Trophoblast cell (in vitro differentiated cells and primary cell): ENCODE results near the gene DENND1B.

Experiments
- DNase-seq, 2 donors: peaks; one replicate each; pipeline ENCODE4 v3.0.0-alpha.2; 2016
- H2AFZ ChIP-seq: 2 replicates; pipeline ENCODE4 v1.6.1; 2013; ENCODE audit warnings: low read length, moderate library complexity, mild to moderate bottlenecking; ENCODE audit not compliant: insufficient read depth, poor library complexity
- H2AK5ac ChIP-seq: 2 replicates; pipeline ENCODE4 v1.6.1; 2013; ENCODE audit warnings: mild to moderate bottlenecking, low read length
- H2BK120ac ChIP-seq: 2 replicates; pipeline ENCODE4 v1.6.1; 2013; ENCODE audit warnings: low read length, mild to moderate bottlenecking, moderate library complexity; ENCODE audit not compliant: insufficient read depth, poor library complexity
- H2BK12ac ChIP-seq: 2 replicates; pipeline ENCODE4 v1.6.1; 2013; ENCODE audit warnings: mild to moderate bottlenecking, low read length, moderate library complexity
- H2BK5ac ChIP-seq: 2 replicates; pipeline ENCODE4 v1.6.1; 2013; ENCODE audit warnings: low read length, low read depth, moderate library complexity, mild to moderate bottlenecking; ENCODE audit not compliant: poor library complexity
- H3K14ac ChIP-seq: 2 replicates; pipeline ENCODE4 v1.6.1; 2013; ENCODE audit warnings: mild to moderate bottlenecking, low read length
- H3K18ac ChIP-seq: 2 replicates; pipeline ENCODE4 v1.6.1; 2013; ENCODE audit warnings: mild to moderate bottlenecking, low read length
- H3K23ac ChIP-seq: 2 replicates; pipeline ENCODE4 v1.6.1; 2013; ENCODE audit warnings: low read length
- H3K27ac ChIP-seq: 2 replicates; pipeline ENCODE4 v1.5.1; 2013; ENCODE audit warnings: low read depth, mild to moderate bottlenecking, inconsistent platforms, low read length, moderate library complexity
- H3K27me3 ChIP-seq: 2 replicates; pipeline ENCODE4 v1.6.1; 2013; ENCODE audit warnings: inconsistent platforms, mild to moderate bottlenecking, low read length, moderate library complexity; ENCODE audit not compliant: insufficient read depth
- H3K36me3 ChIP-seq, 2 experiments: 1 replicate in 1 of 2; 2 replicates in 1 of 2; pipeline ENCODE4 v1.6.1; 2013; ENCODE audit warnings: low read length in 2 of 2, mild to moderate bottlenecking in 2 of 2, moderate library complexity in 1 of 2; ENCODE audit not compliant: insufficient read depth in 2 of 2, control insufficient read depth in 1 of 2
- H3K4ac ChIP-seq: 2 replicates; pipeline ENCODE4 v1.6.1; 2013; ENCODE audit warnings: low read depth, mild to moderate bottlenecking, low read length, moderate library complexity
- H3K4me1 ChIP-seq, 2 experiments: 1 replicate in 1 of 2; 2 replicates in 1 of 2; pipeline ENCODE4 v1.6.1; 2013; ENCODE audit warnings: low read length in 2 of 2, mild to moderate bottlenecking in 2 of 2, moderate library complexity in 1 of 2; ENCODE audit not compliant: insufficient read depth in 2 of 2, control insufficient read depth in 1 of 2
- H3K4me2 ChIP-seq: 2 replicates; pipeline ENCODE4 v1.6.1; 2013; ENCODE audit warnings: inconsistent platforms, mild to moderate bottlenecking, low read length, moderate library complexity
- H3K4me3 ChIP-seq: 2 replicates; pipeline ENCODE4 v1.5.1; 2013; ENCODE audit warnings: mild to moderate bottlenecking, low read depth, low read length, inconsistent platforms
- H3K79me1 ChIP-seq: one replicate; pipeline ENCODE4 v1.6.1; 2013; ENCODE audit warnings: low read length
- H3K79me2 ChIP-seq: 2 replicates; pipeline ENCODE4 v1.6.1; 2013; ENCODE audit warnings: low read length, mild to moderate bottlenecking; ENCODE audit not compliant: control insufficient read depth, insufficient read depth, poor library complexity
- H3K9ac ChIP-seq: 2 replicates; pipeline ENCODE4 v1.6.1; 2013; ENCODE audit warnings: mild to moderate bottlenecking, low read length
- H3K9me3 ChIP-seq: 2 replicates; pipeline ENCODE4 v1.6.1; 2013; ENCODE audit warnings: low read depth, mild to moderate bottlenecking, control low read depth, inconsistent platforms, low read length; ENCODE audit not compliant: insufficient read depth
- H4K12ac ChIP-seq: 2 replicates; pipeline ENCODE4 v1.6.1; 2013; ENCODE audit warnings: low read depth, mild to moderate bottlenecking, low read length, moderate library complexity
- H4K8ac ChIP-seq: 2 replicates; pipeline ENCODE4 v1.6.1; 2013; ENCODE audit warnings: low read depth, mild to moderate bottlenecking, low read length, moderate library complexity
- H4K91ac ChIP-seq: one replicate; pipeline ENCODE4 v1.6.1; 2013; ENCODE audit warnings: low read depth, mild to moderate bottlenecking, low read length, moderate library complexity
- WGBS: extraction: QIAGEN DNeasy Blood & Tissue Kit; methylation state at CpG from one replicate; pipeline ENCODE4 v1.1.7; 2013; ENCODE audit warnings: missing lambda C conversion rate; ENCODE audit not compliant: insufficient read length, insufficient coverage; ENCODE audit errors: extremely low coverage; 5-methylcytosine and 5-hydroxymethylcytosine counted together

The DENND1B gene

DNA sequence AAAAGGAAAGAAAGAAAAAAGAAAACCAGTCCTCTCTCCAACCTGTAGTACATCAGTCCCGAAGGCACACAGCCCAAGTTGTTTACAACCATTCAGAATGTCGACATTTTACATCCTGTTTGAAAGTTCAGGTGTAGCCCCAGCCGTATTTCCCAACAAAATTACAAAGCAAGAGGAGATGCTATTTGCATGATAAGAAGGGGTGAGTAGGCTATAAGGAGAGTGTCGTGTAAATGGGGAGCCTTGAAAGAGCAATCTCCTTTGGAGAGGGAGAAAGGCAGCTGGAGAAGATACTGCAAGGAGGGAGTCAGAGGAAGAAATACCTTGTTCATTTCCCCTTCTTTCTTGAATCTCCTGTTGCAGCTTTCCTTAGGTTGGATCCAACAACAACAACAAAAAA, 35.5 kb upstream of the DENND1B start:
- no peak overlapping the region for H2BK5ac ChIP-seq
- H3K9me3 ChIP-seq, result no peaks in the 10 kb centered on the region
- H4K8ac ChIP-seq, result no peak overlapping the region
- H4K12ac ChIP-seq, result no peak overlapping the region
- H2BK120ac ChIP-seq, result no peak overlapping the region
- no peak overlapping the region for H2AFZ ChIP-seq
- no peak overlapping the region for H3K27ac ChIP-seq
- H3K23ac ChIP-seq, result no peak overlapping the region
- no peak overlapping the region for H3K4me3 ChIP-seq
- DNase-seq, result no peak
- no peak overlapping the region for H2BK12ac ChIP-seq
- no peaks in the 10 kb centered on the region for H3K36me3 ChIP-seq
- H3K18ac ChIP-seq, result no peak overlapping the region
- no peak overlapping the region for H3K4ac ChIP-seq
- H3K9ac ChIP-seq, result no peak overlapping the region
- H2AK5ac ChIP-seq, result no peak overlapping the region
- no peak overlapping the region for H4K91ac ChIP-seq
- H3K4me2 ChIP-seq, result no peak overlapping the region
- H3K4me1 ChIP-seq, result no peaks in the 10 kb centered on the region
- H3K14ac ChIP-seq, result no peak overlapping the region
- no CpG with 5 or more reads among the region's 4 CpGs for WGBS
- H3K79me2 ChIP-seq, result no peaks in the 10 kb centered on the region
- H3K79me1 ChIP-seq, result no peaks in the 10 kb centered on the region
- H3K27me3 ChIP-seq, result no peaks in the 10 kb centered on the region

DNA sequence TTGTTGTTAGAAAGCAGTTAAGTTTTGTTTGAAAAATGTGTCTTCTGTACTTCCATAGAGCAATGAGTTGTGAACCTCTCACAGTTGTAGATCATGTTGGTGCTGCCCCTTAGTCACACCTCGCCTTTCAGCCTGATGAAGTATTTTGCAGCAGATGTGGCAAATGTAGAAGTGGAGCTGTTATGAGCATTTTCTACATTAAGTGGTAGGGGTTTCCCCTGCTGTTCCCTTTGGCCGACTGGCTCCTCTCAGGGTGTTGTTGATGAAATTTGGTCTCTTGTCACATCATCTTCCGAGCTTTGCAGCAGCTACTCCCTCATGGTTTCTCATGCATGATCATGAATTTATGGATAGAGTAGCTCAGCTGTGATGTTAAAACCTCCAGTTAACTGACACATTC, 33.6 kb upstream of the DENND1B start:
- no peaks in the 10 kb centered on the region for H3K36me3 ChIP-seq
- H3K9ac ChIP-seq, result no peak overlapping the region
- no peak overlapping the region for H3K27ac ChIP-seq
- H3K9me3 ChIP-seq, result no peaks in the 10 kb centered on the region
- H4K8ac ChIP-seq, result no peak overlapping the region
- no peak overlapping the region for H3K14ac ChIP-seq
- no peak overlapping the region for H2AFZ ChIP-seq
- no peaks in the 10 kb centered on the region for H3K79me1 ChIP-seq
- H3K23ac ChIP-seq, result no peak overlapping the region
- H2BK5ac ChIP-seq, result no peak overlapping the region
- no peaks in the 10 kb centered on the region for H3K4me1 ChIP-seq
- H4K12ac ChIP-seq, result no peak overlapping the region
- no peak overlapping the region for H2BK120ac ChIP-seq
- no peaks in the 10 kb centered on the region for H3K27me3 ChIP-seq
- H2AK5ac ChIP-seq, result no peak overlapping the region
- H3K4me2 ChIP-seq, result no peak overlapping the region
- DNase-seq, result no peak
- no CpG with 5 or more reads among the region's 3 CpGs for WGBS
- no peak overlapping the region for H4K91ac ChIP-seq
- no peaks in the 10 kb centered on the region for H3K79me2 ChIP-seq
- no peak overlapping the region for H2BK12ac ChIP-seq
- H3K4ac ChIP-seq, result no peak overlapping the region
- H3K18ac ChIP-seq, result no peak overlapping the region
- H3K4me3 ChIP-seq, result no peak overlapping the region

DNA sequence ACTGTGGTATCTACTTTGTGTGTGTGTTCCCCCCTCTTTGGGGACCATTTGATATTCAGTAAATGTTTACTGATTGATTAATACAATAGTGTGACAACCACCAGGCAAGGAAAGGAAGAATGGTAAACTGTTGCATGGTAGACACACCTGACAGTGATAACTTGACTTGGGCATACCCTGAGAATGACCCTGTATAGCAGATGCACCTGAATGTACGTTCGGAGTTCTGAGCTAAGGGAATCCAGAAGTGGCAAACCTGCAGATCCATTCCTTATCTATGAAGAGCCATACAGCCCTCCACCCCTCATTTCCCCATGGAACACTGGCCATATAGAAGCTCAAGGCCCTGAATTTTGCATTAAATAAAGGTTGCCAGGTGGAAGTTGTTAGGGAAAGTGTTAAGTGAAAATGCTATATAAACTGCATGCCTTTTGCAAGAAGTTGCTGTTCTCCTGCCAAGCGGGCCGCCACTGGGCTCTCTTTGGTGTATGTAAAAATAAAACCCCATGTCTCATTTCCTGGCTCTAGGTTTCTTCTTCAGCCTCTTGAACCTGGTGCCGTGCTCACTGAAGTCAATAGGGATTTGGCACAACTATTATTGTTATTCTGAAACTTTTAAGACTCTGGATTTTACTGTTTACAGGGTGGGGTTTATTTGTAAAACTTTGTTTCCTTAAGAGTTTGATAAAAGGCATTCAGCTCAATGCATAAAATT, 32.6 kb upstream of the DENND1B start:
- Histone ChIP-seq H2BK120ac (no peak overlapping the region), H4K91ac (no peak overlapping the region), H3K9me3 (no peaks in the 10 kb centered on the region), H3K79me1 (no peaks in the 10 kb centered on the region), H3K9ac (no peak overlapping the region), H3K4me3 (no peak overlapping the region), H2AK5ac (no peak overlapping the region), H3K27ac (no peak overlapping the region), H3K18ac (no peak overlapping the region), H3K4me2 (no peak overlapping the region), H3K14ac (no peak overlapping the region), H4K8ac (no peak overlapping the region), H2BK5ac (no peak overlapping the region), H3K79me2 (no peaks in the 10 kb centered on the region), H2AFZ (no peak overlapping the region), H4K12ac (no peak overlapping the region), H3K23ac (no peak overlapping the region), H2BK12ac (no peak overlapping the region), H3K27me3 (no peaks in the 10 kb centered on the region), H3K4me1 (no peaks in the 10 kb centered on the region), H3K4ac (no peak overlapping the region), H3K36me3 (no peaks in the 10 kb centered on the region)
- no CpG with 5 or more reads among the region's 5 CpGs for WGBS
- no peak for DNase-seq

DNA sequence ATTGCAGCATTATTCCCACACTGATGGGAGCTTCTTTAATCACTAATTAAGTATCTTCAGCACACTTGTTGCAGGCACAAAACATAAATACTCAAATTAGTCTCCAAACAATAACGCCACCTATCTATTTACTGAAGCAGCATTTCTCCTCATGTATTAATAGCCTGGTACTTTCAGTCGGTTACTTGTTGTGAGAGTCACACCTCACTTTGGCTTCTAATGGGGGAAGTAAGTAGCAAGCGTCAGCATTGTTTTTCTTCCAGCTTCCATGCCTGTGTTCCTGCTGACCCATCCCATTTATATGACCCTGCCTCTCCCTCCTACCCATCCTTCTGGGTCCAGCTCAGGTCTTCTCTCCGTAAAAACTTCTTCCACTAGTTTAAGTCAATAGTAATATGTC, 31.9 kb upstream of the DENND1B start:
- no peak overlapping the region for H4K8ac ChIP-seq

More for the DNA sequence above, 31.9 kb upstream of the DENND1B start:
- H3K79me1 ChIP-seq, result no peaks in the 10 kb centered on the region
- H3K4me2 ChIP-seq, result no peak overlapping the region
- no peak overlapping the region for H2BK120ac ChIP-seq
- H2AK5ac ChIP-seq, result no peak overlapping the region
- no CpG with 5 or more reads among the region's 4 CpGs for WGBS
- no peak overlapping the region for H3K23ac ChIP-seq
- no peak overlapping the region for H3K18ac ChIP-seq
- no peaks in the 10 kb centered on the region for H3K4me1 ChIP-seq
- H3K79me2 ChIP-seq, result no peaks in the 10 kb centered on the region
- H3K9me3 ChIP-seq, result no peaks in the 10 kb centered on the region
- H3K36me3 ChIP-seq, result no peaks in the 10 kb centered on the region
- no peak overlapping the region for H4K12ac ChIP-seq
- H3K27me3 ChIP-seq, result no peaks in the 10 kb centered on the region
- H4K91ac ChIP-seq, result no peak overlapping the region
- no peak overlapping the region for H2BK5ac ChIP-seq
- H2BK12ac ChIP-seq, result no peak overlapping the region
- DNase-seq, result no peak
- no peak overlapping the region for H3K27ac ChIP-seq
- H3K4ac ChIP-seq, result no peak overlapping the region
- H3K14ac ChIP-seq, result no peak overlapping the region
- no peak overlapping the region for H3K9ac ChIP-seq
- H2AFZ ChIP-seq, result no peak overlapping the region
- H3K4me3 ChIP-seq, result no peak overlapping the region
